SK-N-SH (cell line): ENCODE measurements around the gene CAMK2N1. TPM values are rescaled to one million over a fixed set of nuclear protein-coding genes. Genes with fewer than 3 reads are reported as not detected.
A peak's percentile ranks its signal among the peaks of the same experiment; 100 is the strongest.
"Not testable (repeated sequence)": the region's sequence is repeated elsewhere in the genome, so short reads cannot be mapped to it uniquely, and the experiment has no call there.

Source experiments
- CTCF ChIA-PET: fragments of 300-600, 350-600 bp; formaldehyde crosslinking; extraction: SDS; loops from one replicate; lab custom pipeline; 2021; lab: Yijun Ruan, JAX
- POLR2A ChIA-PET: fragments of 350-600 bp; sonication (Branson Sonifier 250); formaldehyde crosslinking; extraction: SDS; loops from one replicate; lab custom pipeline; 2020; ENCODE audit warnings: antibody characterized with exemption, inconsistent platforms; lab: Yijun Ruan, JAX
- DNase-seq: peaks from one replicate; pipeline ENCODE4 v3.0.0; 2012
- H2AFZ ChIP-seq: fragments of 200-600 bp; sonication (generic); 2 replicates; pipeline ENCODE4 v1.8.1; 2016; ENCODE audit warnings: antibody characterized with exemption, mild to moderate bottlenecking, low read depth
- H3F3A ChIP-seq: fragments of 200-600 bp; sonication (generic); replicated peaks from 2 replicates; pipeline ENCODE3; 2016; ENCODE audit warnings: antibody characterized with exemption, mild to moderate bottlenecking; ENCODE audit not compliant: insufficient read depth
- H3K27ac ChIP-seq, 2 experiments: fragments of 200-500 bp in 1 of 2; fragments of 200-600 bp in 1 of 2; sonication (Bioruptor generic) in 1 of 2; sonication (generic), shearing (Covaris generic) in 1 of 2; 2 replicates each; pipeline versions ENCODE4 v1.5.1 to v1.6.1; 2014 to 2016; ENCODE audit warnings: low read depth in 2 of 2, inconsistent platforms in 1 of 2, low read length in 1 of 2, mild to moderate bottlenecking in 1 of 2, mixed read lengths in 1 of 2
- H3K27me3 ChIP-seq: fragments of 200-600 bp; sonication (generic), shearing (Covaris generic); 2 replicates; pipeline ENCODE4 v1.6.1; 2016; ENCODE audit warnings: mixed run types; ENCODE audit not compliant: insufficient read depth
- H3K36me3 ChIP-seq, 2 experiments: fragments of 200-500 bp in 1 of 2; fragments of 200-600 bp in 1 of 2; sonication (Bioruptor generic) in 1 of 2; sonication (generic) in 1 of 2; replicated peaks in 1 of 2; 2 replicates each; pipeline versions ENCODE3 to v1.5.1; 2014 to 2016; ENCODE audit warnings: low read length in 1 of 2, mild to moderate bottlenecking in 1 of 2; ENCODE audit not compliant: insufficient read depth in 2 of 2, control insufficient read depth in 1 of 2
- H3K4me1 ChIP-seq, 2 experiments: fragments of 200-500 bp in 1 of 2; fragments of 200-600 bp in 1 of 2; sonication (Bioruptor generic) in 1 of 2; sonication (generic), shearing (Covaris generic) in 1 of 2; 2 replicates each; pipeline versions ENCODE4 v1.5.1 to v1.6.1; 2014 to 2016; ENCODE audit warnings: low read depth in 1 of 2, low read length in 1 of 2, mixed run types in 1 of 2; ENCODE audit not compliant: insufficient read depth in 2 of 2, control insufficient read depth in 1 of 2
- H3K4me2 ChIP-seq: fragments of 200-600 bp; sonication (generic), shearing (Covaris generic); 2 replicates; pipeline ENCODE4 v1.6.1; 2017; ENCODE audit warnings: mixed run types
- H3K4me3 ChIP-seq, 2 experiments: fragments of 200-500 bp in 1 of 2; fragments of 200-600 bp in 1 of 2; sonication (Bioruptor generic) in 1 of 2; sonication (generic), shearing (Covaris generic) in 1 of 2; 2 replicates each; pipeline versions ENCODE4 v1.5.1 to v1.8.1; 2014 to 2016; ENCODE audit warnings: low read depth in 2 of 2, inconsistent platforms in 1 of 2, low read length in 1 of 2, mild to moderate bottlenecking in 1 of 2, mixed read lengths in 1 of 2, moderate library complexity in 1 of 2
- H3K79me2 ChIP-seq: fragments of 200-600 bp; sonication (generic); 2 replicates; pipeline ENCODE4 v1.8.1; 2017; ENCODE audit warnings: mild to moderate bottlenecking; ENCODE audit not compliant: insufficient read depth
- H3K9ac ChIP-seq: fragments of 200-600 bp; sonication (generic); 2 replicates; pipeline ENCODE4 v1.6.1; 2017; ENCODE audit warnings: mixed run types
- H3K9me2 ChIP-seq: fragments of 200-600 bp; sonication (generic); 2 replicates; pipeline ENCODE4 v1.6.1; 2017; ENCODE audit warnings: mixed run types
- H3K9me3 ChIP-seq: fragments of 200-600 bp; sonication (generic); 2 replicates; pipeline ENCODE4 v1.6.1; 2017; ENCODE audit warnings: mixed run types, mild to moderate bottlenecking, moderate library complexity
- H4K20me1 ChIP-seq: fragments of 200-600 bp; sonication (generic); 2 replicates; pipeline ENCODE4 v1.6.1; 2017; ENCODE audit warnings: mild to moderate bottlenecking, mixed run types; ENCODE audit not compliant: insufficient read depth
- FOXJ3 ChIP-seq: sonication (generic); formaldehyde crosslinking; IDR thresholded peaks from 2 replicates; pipeline ENCODE4 v1.5.1; 2020; ENCODE audit warnings: mild to moderate bottlenecking, missing genetic modification reagents
- GATA2 ChIP-seq: sonication (generic); formaldehyde crosslinking; IDR thresholded peaks from 2 replicates; pipeline ENCODE4 v1.5.0; 2020; ENCODE audit warnings: mild to moderate bottlenecking, missing genetic modification reagents
- MEF2A ChIP-seq: IDR thresholded peaks from 2 replicates; pipeline ENCODE4 v1.4.0; 2012; ENCODE audit warnings: low read depth, borderline replicate concordance
- RAD21 ChIP-seq: IDR thresholded peaks from 2 replicates; pipeline ENCODE4 v1.6.1; 2012; ENCODE audit warnings: mild to moderate bottlenecking, low read length
- RXRA ChIP-seq: IDR thresholded peaks from 2 replicates; pipeline ENCODE4 v1.4.0; 2012; ENCODE audit warnings: low read depth, mild to moderate bottlenecking, borderline replicate concordance
- SMC3 ChIP-seq: IDR thresholded peaks from 2 replicates; pipeline ENCODE4 v1.6.1; 2012; ENCODE audit warnings: low read depth, low read length, improper control_type of control experiment
- WGBS: methylation state at CpG from one replicate; pipeline ENCODE4 v1.1.6; 2017; ENCODE audit warnings: low lambda C conversion rate; 5-methylcytosine and 5-hydroxymethylcytosine counted together
- polyA plus RNA-seq, 3 experiments: library from polyadenylated mRNA; depleted of rRNA; stranded (reverse); fragments of >200 nt; gene quantifications; 2 replicates each; pipeline ENCODE4 v1.2.3, GENCODE V29; 2012
- TF ChIP-seq, protein P1 (sequence below): fragments of 200-600 bp; sonication (generic); IDR thresholded peaks from 2 replicates; pipeline ENCODE4 v1.6.1; 2017; ENCODE audit warnings: antibody characterized with exemption, mild to moderate bottlenecking, moderate library complexity
- TF ChIP-seq, protein P2 (sequence below): IDR thresholded peaks from 2 replicates; pipeline ENCODE4 v1.6.1; 2012; ENCODE audit warnings: mild to moderate bottlenecking, low read depth, low read length, moderate library complexity

The CAMK2N1 gene
- polyA plus RNA-seq, 1 of the 3 experiments (the other 2 are of a cell fraction) = 5.3 TPM

DNA sequence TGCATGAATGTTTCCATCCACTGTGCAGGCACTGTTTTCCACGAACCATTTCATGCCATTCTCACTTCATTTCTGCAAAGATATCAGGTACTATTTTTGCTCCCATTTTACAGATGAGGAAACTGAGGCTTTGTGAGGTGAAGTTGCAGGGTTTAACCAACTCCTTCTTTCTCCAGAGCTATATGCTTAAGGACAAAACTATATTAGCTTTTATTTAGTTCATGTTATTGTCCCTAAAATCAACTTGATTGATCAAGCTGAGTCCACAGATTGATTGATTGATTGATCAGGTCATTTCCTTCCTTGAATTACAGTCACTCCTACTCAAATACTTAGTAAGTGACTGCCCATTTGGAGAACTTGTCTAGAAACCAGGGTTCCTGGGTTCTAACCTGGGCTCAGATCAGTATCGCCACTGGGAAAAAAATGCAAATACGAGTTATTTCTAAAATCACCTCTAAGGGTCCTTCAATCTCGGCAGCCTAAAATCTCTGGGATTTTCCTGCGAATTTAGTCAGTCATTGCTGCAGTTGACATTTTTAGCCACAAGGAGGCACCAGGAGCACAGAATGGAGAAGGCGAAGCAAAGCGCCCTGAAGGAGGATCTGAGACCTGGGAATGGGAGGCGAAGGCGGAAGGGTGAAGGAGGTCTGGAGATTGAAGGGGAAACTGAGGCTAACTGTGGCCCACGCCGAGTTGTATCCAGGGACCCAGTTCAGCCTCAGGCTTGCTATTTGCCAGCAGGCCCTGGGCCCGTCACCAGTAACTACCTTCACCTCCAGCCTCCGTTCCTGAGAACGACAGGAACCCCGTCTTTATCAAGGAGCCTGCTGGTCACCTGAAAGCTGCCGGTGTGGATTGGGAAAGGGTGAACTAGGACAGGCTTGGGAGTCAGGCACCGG is 36.2 kb upstream of the CAMK2N1 start:
- Histone ChIP-seq H3K9me2 (no peaks in the 10 kb centered on the region), H4K20me1 (no peaks in the 10 kb centered on the region), H3K9ac (no peak overlapping the region), H3K4me2 (peak overlapping the region; percentile 41; the same call in 1 of the 2 replicates), H3F3A (no peaks in the 10 kb centered on the region), H2AFZ (no peak overlapping the region), H3K9me3 (no peaks in the 10 kb centered on the region), H3K27me3 (peaks cover 25% of the 10 kb centered on the region; the same call in 1 of the 2 replicates), H3K27ac (no peak overlapping the region), H3K4me1 (no peaks in the 10 kb centered on the region; a peak in 1 of 4 replicates), H3K4me3 (peak overlapping the region in 1 of 2 experiments; percentile 48; a peak in 1 of 4 replicates), H3K36me3 (no peaks in the 10 kb centered on the region), H3K79me2 (no peaks in the 10 kb centered on the region)
- CTCF ChIA-PET = interaction anchor here (0.6 to 3.8 kb wide), 17 partner anchors 9 to 673 kb away, joined by 3 to 49 read pairs (median 4); partner anchors contain the start of genes FAM43B, MUL1 and PINK1
- POLR2A ChIA-PET = no interaction called here
- WGBS = 14% methylated on average over 16 of the region's 17 CpGs
- TF ChIP-seq RXRA = no peak
- TF ChIP-seq, protein P1, sequence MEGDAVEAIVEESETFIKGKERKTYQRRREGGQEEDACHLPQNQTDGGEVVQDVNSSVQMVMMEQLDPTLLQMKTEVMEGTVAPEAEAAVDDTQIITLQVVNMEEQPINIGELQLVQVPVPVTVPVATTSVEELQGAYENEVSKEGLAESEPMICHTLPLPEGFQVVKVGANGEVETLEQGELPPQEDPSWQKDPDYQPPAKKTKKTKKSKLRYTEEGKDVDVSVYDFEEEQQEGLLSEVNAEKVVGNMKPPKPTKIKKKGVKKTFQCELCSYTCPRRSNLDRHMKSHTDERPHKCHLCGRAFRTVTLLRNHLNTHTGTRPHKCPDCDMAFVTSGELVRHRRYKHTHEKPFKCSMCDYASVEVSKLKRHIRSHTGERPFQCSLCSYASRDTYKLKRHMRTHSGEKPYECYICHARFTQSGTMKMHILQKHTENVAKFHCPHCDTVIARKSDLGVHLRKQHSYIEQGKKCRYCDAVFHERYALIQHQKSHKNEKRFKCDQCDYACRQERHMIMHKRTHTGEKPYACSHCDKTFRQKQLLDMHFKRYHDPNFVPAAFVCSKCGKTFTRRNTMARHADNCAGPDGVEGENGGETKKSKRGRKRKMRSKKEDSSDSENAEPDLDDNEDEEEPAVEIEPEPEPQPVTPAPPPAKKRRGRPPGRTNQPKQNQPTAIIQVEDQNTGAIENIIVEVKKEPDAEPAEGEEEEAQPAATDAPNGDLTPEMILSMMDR = peak; percentile 95
- TF ChIP-seq, protein P2, sequence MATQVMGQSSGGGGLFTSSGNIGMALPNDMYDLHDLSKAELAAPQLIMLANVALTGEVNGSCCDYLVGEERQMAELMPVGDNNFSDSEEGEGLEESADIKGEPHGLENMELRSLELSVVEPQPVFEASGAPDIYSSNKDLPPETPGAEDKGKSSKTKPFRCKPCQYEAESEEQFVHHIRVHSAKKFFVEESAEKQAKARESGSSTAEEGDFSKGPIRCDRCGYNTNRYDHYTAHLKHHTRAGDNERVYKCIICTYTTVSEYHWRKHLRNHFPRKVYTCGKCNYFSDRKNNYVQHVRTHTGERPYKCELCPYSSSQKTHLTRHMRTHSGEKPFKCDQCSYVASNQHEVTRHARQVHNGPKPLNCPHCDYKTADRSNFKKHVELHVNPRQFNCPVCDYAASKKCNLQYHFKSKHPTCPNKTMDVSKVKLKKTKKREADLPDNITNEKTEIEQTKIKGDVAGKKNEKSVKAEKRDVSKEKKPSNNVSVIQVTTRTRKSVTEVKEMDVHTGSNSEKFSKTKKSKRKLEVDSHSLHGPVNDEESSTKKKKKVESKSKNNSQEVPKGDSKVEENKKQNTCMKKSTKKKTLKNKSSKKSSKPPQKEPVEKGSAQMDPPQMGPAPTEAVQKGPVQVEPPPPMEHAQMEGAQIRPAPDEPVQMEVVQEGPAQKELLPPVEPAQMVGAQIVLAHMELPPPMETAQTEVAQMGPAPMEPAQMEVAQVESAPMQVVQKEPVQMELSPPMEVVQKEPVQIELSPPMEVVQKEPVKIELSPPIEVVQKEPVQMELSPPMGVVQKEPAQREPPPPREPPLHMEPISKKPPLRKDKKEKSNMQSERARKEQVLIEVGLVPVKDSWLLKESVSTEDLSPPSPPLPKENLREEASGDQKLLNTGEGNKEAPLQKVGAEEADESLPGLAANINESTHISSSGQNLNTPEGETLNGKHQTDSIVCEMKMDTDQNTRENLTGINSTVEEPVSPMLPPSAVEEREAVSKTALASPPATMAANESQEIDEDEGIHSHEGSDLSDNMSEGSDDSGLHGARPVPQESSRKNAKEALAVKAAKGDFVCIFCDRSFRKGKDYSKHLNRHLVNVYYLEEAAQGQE = no peak
- TF ChIP-seq GATA2 (CRISPR knock-in tag) = no peak
- peak; percentile 95 for TF ChIP-seq SMC3
- TF ChIP-seq MEF2A = no peak
- peak; percentile 94 for TF ChIP-seq RAD21
- no peak for TF ChIP-seq FOXJ3 (CRISPR knock-in tag)
- DNase-seq = peak; percentile 69

DNA sequence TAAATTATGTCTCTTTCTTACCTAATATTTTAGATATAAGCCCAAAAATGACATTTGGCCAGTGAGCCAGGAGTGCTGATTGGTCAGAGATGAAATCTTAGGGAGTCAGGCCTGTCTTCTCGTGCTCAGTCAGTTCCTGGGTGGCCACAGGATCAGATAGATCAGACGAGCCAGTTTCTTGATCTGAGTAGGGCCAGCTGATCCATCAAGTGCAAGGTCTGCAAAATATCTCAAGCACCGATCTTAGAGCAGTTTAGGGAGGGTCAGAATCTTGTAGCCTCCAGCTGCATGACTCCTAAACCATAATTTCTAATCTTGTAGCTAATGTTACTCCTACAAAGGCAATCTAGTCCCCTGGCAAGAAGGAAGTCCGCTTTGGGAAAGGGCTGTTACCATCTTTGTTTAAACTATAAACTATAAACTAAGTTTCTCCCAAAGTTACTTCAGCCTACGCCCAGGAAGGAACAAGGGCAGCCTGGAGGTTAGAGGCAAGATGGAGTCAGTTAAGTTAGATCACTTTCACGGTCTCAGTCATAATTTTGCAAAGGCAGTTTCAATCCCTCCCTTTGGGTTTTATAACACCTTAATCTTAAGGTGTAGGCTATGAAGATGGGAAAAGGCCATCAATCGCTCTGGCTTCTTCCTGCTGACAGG is 33.7 kb upstream of the CAMK2N1 start:
- H3K9me2 ChIP-seq, H3K4me3 ChIP-seq, DNase-seq, H4K20me1 ChIP-seq, POLR2A ChIA-PET, H3F3A ChIP-seq, H3K4me2 ChIP-seq, H3K4me1 ChIP-seq, H3K36me3 ChIP-seq, H3K9me3 ChIP-seq, H3K79me2 ChIP-seq, H2AFZ ChIP-seq, H3K9ac ChIP-seq, H3K27ac ChIP-seq: not testable (repeated sequence)
- WGBS = 49% methylated on average over 7 of the region's 7 CpGs
- H3K27me3 ChIP-seq = peaks cover 15% of the 10 kb centered on the region; the same call in 1 of the 2 replicates
- CTCF ChIA-PET = interaction anchor here (1.9 kb wide), 1 partner anchor 114 kb away, joined by 6 read pairs; the partner anchor contains the start of gene PINK1
